ENCODE measurements around the gene FHIT.

FHIT gene

DNA sequence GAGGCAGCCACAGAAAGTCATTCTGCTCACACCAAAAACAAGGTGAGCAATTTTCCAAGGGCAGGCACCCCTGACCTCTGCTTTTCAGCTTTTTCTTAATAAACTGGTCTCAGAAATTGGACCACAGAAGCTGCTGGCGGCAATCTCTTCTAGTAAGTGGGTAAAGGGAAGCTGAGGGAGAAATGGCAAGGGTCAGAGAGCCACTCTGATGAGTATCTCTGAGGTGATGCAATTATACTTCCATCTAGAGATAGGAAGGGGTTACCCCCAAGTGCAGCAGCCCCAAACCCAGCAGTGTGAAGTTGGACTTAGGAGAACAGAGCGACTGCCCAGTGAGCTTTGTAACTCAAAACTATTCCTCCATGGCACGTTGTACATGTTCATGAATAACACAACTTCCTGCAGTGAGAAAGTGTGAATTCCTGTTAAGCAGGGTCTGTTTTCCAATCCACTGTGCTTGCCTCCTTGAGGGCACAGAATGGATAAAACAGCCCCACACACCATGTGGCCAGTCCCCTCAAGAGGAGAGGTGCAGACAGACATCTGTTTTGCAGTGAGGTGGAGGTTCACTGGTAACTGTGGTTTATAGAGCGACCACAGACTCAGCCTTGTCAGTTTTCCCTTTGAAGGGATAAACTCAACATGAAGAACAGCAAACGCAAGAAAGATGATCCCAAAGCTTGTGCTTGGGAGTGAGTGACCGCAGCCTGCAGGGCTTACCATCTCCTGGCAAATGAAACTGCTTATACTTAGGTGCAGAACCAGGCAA lies 1518.0 kb downstream of the FHIT start:
- DNase-seq (ENCODE audit: low read depth, low spot score) = no peak

DNA sequence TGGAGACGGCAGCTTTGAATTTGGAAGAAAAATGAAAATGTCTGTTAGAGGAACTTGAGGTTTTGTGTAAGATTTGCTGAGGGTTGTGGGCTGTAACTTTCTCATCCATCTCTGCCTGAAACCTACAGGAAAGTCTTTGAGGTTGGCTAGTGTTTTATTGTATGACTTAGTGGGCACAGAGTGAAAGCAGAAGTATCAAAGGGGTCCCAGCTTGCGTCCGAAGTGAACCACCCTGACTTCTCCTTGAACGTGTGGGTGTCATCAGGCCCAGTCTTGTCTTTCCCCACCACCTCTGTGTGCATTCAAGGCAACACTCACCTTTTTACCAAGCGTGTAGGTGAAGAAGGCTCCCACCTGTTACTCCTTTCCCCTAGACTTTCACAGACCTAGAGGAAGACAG lies 1519.3 kb downstream of the FHIT start:
- DNase-seq (ENCODE audit: low read depth, low spot score) = no peak

DNA sequence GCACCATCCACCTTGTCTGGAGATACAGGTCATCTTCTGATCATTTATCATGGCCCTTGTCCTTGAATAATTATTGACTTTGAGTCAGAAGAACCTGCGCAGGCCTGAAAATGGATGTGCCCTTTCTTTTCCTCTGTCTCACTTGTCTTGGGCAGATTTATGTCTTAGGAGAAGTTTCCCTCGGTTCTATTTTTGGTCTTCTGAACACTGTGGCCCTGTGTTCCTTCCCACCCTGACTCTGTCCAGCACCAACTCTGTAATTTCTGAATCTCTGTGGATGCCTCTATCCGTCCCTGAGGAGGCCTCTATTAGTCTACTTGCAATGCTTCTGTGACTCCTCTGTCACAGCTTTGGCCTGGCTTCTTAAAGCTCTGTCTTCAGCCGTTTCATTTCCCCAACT lies 1520.7 kb downstream of the FHIT start:
- DNase-seq (ENCODE audit: low read depth, low spot score) = no peak

- no peak for DNase-seq (ENCODE audit: low read depth, low spot score)
Measured at GRCh38 chr3:59728587-59728908, 1522.7 kb downstream of the FHIT start.

- no peak for DNase-seq (ENCODE audit: low read depth, low spot score)
Measured at GRCh38 chr3:59727902-59728586, 1523.2 kb downstream of the FHIT start.

DNA sequence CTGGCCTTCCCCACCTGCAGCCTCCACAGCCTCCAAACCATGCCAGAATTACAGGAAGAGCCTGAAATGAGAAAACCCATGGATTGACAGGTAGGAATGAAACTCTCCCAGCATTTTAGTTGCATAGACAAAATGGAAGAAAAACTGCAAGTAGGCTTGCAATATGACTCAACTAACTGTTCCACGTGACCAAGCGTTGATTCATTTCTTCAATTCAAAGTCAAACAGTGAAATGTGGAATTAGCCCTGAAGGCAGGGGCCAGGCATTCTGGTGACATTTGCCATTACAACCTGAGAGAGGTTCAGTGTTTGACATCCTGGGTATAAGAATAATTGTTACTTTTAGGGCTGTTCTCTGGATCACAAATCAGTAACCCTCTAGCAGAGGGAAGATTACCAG lies 1525.0 kb downstream of the FHIT start:
- DNase-seq (ENCODE audit: low read depth, low spot score) = no peak

GRCh38 chr3:59717679-59718205 lies 1533.5 kb downstream of the FHIT start:
- no peak for DNase-seq (ENCODE audit: low read depth, low spot score)

- DNase-seq (ENCODE audit: low read depth, low spot score) = peak; percentile 28
Measured at GRCh38 chr3:59714066-59714465, 1537.2 kb downstream of the FHIT start.

- no peak for DNase-seq (ENCODE audit: low read depth, low spot score)
Measured at GRCh38 chr3:59710554-59710953, 1540.7 kb downstream of the FHIT start.

DNA sequence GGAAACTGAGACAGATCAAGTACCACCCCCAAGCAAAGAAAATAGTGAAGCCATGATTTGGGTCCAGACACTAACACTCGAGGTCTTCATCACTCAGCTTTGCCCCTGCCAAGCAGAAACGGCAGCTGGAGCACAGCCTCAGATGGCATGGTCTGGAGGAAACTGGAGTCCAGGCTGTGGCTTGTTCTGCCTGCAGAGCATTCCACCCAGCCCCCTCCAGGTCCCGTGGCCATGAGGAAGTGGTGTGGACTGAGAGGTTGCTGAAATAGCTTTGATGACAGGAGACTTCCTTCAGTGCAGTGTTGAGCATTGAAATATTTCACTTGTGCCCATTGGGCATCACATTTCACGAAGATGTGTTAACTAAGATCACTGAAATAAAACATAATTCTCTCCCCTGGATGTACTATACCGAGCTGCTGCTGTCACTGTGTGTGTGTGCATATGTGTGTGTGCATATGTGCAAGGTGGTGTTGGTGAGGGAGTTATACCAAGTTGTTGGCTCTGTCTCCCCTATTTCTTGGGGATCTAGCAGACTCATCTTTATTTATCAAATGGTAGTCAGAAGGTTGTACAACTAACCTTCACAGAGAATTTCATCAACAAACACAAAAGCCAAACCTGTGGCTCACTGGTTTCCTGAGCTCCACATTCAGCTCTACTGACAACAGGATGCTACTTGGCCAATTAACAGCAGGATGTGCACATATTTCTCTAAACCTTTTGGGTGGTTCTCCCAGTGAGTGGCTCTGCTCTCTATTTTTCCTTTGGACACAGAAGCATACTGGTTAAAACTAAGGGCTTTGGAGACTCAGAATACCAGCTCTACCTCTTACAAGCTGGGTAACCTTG lies 1541.3 kb downstream of the FHIT start:
- DNase-seq (ENCODE audit: low read depth, low spot score) = no peak

DNA sequence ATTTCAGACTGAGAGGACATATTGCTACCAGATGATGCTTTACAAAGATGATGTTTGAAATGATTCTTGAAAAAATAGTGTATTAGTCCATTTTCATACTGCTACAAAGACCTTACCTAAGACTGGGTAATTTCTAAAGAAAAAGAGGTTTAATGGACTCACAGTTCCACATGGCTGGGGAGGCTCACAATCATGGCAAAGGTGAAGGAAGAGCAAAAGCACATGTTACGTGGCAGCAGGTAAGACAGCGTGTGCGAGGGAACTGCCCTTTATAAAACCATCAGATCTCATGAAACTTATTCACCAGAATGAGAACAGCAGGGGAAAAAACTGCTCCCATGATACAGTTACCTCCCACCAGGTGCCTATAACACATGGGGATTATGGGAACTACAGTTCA lies 1543.0 kb downstream of the FHIT start:
- DNase-seq (ENCODE audit: low read depth, low spot score) = no peak

GRCh38 chr3:59704292-59704691 lies 1547.0 kb downstream of the FHIT start:
- no peak for DNase-seq (ENCODE audit: low read depth, low spot score)

DNA sequence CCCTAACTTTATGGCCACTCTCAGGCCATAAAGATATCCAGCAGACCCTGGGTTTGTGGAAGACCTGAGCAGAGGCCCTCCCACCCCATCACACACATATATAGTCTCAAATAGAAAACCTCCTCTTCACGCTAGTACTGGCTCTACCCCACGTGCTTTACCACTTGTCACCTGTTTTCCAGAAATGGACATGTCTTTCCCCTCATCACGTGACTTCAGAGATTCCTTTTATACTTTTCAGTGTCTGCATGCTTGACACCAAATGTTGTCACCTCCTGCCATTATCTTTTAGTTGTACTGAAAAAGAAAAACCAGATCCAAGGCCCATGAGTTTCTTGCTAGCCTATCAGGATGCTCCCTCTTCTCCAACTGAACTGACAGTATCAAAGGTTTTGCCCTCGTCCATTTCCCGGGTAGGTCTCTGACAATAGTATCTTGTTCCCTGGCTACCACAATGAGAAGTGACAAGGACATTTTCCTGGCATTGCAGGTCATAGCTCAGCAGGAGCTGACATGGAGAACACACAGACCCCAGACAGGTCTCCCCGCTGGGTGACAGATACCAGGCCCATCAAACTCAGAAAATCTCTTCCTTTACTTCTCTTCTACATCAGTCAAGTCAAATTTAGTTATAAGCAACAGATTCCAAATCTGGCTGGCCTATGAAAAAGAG lies 1551.5 kb downstream of the FHIT start:
- no peak for DNase-seq (ENCODE audit: low read depth, low spot score)

All from astrocyte of the hippocampus (primary cell).